ENCODE data around the gene DISP1. TPM values are rescaled to one million over a fixed set of nuclear protein-coding genes. Genes with fewer than 3 reads are reported as not detected.

DISP1 gene
- 1.6 and 3.2 TPM in 2 replicates for total RNA-seq

- DNase-seq (ENCODE audit: extremely low read depth, low read depth, low spot score): no peak
These were observed at the start of gene DISP1 for GRCh38 chr1:222814536-222815439. Gene DISP1, plus strand, starts transcription at chr1:222815039. Its CDS starts 127,785 bp downstream, at chr1:222942824.

GRCh38 chr1:222767152-222767571, 47.7 kb upstream of the DISP1 start:
- no peak for DNase-seq (ENCODE audit: extremely low read depth, low read depth, low spot score)

- DNase-seq (ENCODE audit: extremely low read depth, low read depth, low spot score): no peak
These were observed 46.2 kb upstream of the DISP1 start for GRCh38 chr1:222768592-222768991.

GRCh38 chr1:222769181-222769580, 45.7 kb upstream of the DISP1 start:
- DNase-seq (ENCODE audit: extremely low read depth, low read depth, low spot score): no peak

GRCh38 chr1:222769971-222770620, 44.7 kb upstream of the DISP1 start:
- DNase-seq (ENCODE audit: extremely low read depth, low read depth, low spot score): no peak

- DNase-seq (ENCODE audit: extremely low read depth, low read depth, low spot score): no peak
These were observed 41.9 kb upstream of the DISP1 start for GRCh38 chr1:222772996-222773379.

GRCh38 chr1:222777463-222777862, 37.4 kb upstream of the DISP1 start:
- no peak for DNase-seq (ENCODE audit: extremely low read depth, low read depth, low spot score)

GRCh38 chr1:222777977-222778376, 36.9 kb upstream of the DISP1 start:
- no peak for DNase-seq (ENCODE audit: extremely low read depth, low read depth, low spot score)

- no peak for DNase-seq (ENCODE audit: extremely low read depth, low read depth, low spot score)
These were observed 33.6 kb upstream of the DISP1 start for GRCh38 chr1:222781251-222781650.

- no peak for DNase-seq (ENCODE audit: extremely low read depth, low read depth, low spot score)
These were observed 31.8 kb upstream of the DISP1 start for GRCh38 chr1:222783051-222783450.

- DNase-seq (ENCODE audit: extremely low read depth, low read depth, low spot score): no peak
These were observed 30.5 kb upstream of the DISP1 start for GRCh38 chr1:222784371-222784770.

- no peak for DNase-seq (ENCODE audit: extremely low read depth, low read depth, low spot score)
These were observed 29.9 kb upstream of the DISP1 start for GRCh38 chr1:222784916-222785315.

- DNase-seq (ENCODE audit: extremely low read depth, low read depth, low spot score): no peak
These were observed 29.3 kb upstream of the DISP1 start for GRCh38 chr1:222785529-222785928.

GRCh38 chr1:222786121-222786520, 28.7 kb upstream of the DISP1 start:
- no peak for DNase-seq (ENCODE audit: extremely low read depth, low read depth, low spot score)

- no peak for DNase-seq (ENCODE audit: extremely low read depth, low read depth, low spot score)
These were observed 27.1 kb upstream of the DISP1 start for GRCh38 chr1:222787729-222788128.

- DNase-seq (ENCODE audit: extremely low read depth, low read depth, low spot score): no peak
These were observed 26.3 kb upstream of the DISP1 start for GRCh38 chr1:222788402-222789156.

GRCh38 chr1:222790115-222790514, 24.7 kb upstream of the DISP1 start:
- DNase-seq (ENCODE audit: extremely low read depth, low read depth, low spot score): no peak

GRCh38 chr1:222790520-222790919, 24.3 kb upstream of the DISP1 start:
- no peak for DNase-seq (ENCODE audit: extremely low read depth, low read depth, low spot score)

- no peak for DNase-seq (ENCODE audit: extremely low read depth, low read depth, low spot score)
These were observed 23.7 kb upstream of the DISP1 start for GRCh38 chr1:222791006-222791710.

GRCh38 chr1:222792744-222793143, 22.1 kb upstream of the DISP1 start:
- no peak for DNase-seq (ENCODE audit: extremely low read depth, low read depth, low spot score)
